ENCODE results near the gene SKI. TPM values are rescaled to one million over a fixed set of nuclear protein-coding genes. Genes with fewer than 3 reads are reported as not detected.

SKI gene
- total and polyA plus RNA-seq, 9 of the 15 experiments (the other 6 are each of a cell fraction or from before 2014, with no cell fraction given): 0.10 to 60.5 (median 4.6) TPM

GRCh38 chr1:2189459-2190425, 38.4 kb upstream of the SKI start (continued):
- TF ChIP-seq HMBOX1 (IDR thresholded peaks at IDR 0.05): no peak
- TF ChIP-seq CC2D1A (IDR thresholded peaks at IDR 0.05): no peak
- TF ChIP-seq MLX (CRISPR knock-in tag; conservative IDR thresholded peaks at IDR 0.05): no peak
- no peak for TF ChIP-seq FIP1L1 (IDR thresholded peaks at IDR 0.05; ENCODE audit: low read depth, low read length, poor library complexity, severe bottlenecking)
- no peak for TF ChIP-seq ZBTB40 (IDR thresholded peaks at IDR 0.05)
- TF ChIP-seq ZBTB40 (CRISPR knock-in tag; IDR thresholded peaks at IDR 0.05): no peak
- TF ChIP-seq XRCC3 (IDR thresholded peaks at IDR 0.05): no peak
- TF ChIP-seq MEIS2 (IDR thresholded peaks at IDR 0.05; ENCODE audit: partially characterized antibody): peak; percentile 88
- TF ChIP-seq MCM7 (IDR thresholded peaks at IDR 0.05): no peak
- TF ChIP-seq SRSF7 (optimal IDR thresholded peaks at IDR 0.05; ENCODE audit: low read depth, low read length): no peak
- no peak for TF ChIP-seq PTRF (tag; IDR thresholded peaks at IDR 0.05)
- TF ChIP-seq NR2F6 (CRISPR knock-in tag; IDR thresholded peaks at IDR 0.05): no peak
- no peak for TF ChIP-seq ID3 (CRISPR knock-in tag; IDR thresholded peaks at IDR 0.05)
- TF ChIP-seq ID3 (tag; IDR thresholded peaks at IDR 0.05): peak; percentile 61
- no peak for TF ChIP-seq CHCHD3 (CRISPR knock-in tag; IDR thresholded peaks at IDR 0.05)
- no peak for TF ChIP-seq PRPF4 (IDR thresholded peaks at IDR 0.05; ENCODE audit: insufficient read depth, low read depth, low read length, poor library complexity, severe bottlenecking)
- TF ChIP-seq KLF10 (CRISPR knock-in tag; IDR thresholded peaks at IDR 0.05): no peak

All from K562 (cell line).